Glutamatergic neuron (in vitro differentiated cells): ENCODE data around the gene CCDC85B. TPM values are rescaled to one million over a fixed set of nuclear protein-coding genes. Genes with fewer than 3 reads are reported as not detected.

Source experiments
- DNase-seq: peaks from one replicate; pipeline ENCODE4 v3.0.0; 2022
- H3K27ac Mint-ChIP-seq: one replicate; pipeline ENCODE4 v1.8.0; 2020; ENCODE audit warnings: mild to moderate bottlenecking, mixed read lengths, inconsistent platforms; ENCODE audit not compliant: unreplicated experiment
- H3K27me3 Mint-ChIP-seq: one replicate; pipeline ENCODE4 v1.8.0; 2020; ENCODE audit warnings: mild to moderate bottlenecking, moderate library complexity, mixed read lengths, inconsistent platforms; ENCODE audit not compliant: unreplicated experiment
- H3K36me3 Mint-ChIP-seq: one replicate; pipeline ENCODE4 v1.8.0; 2020; ENCODE audit warnings: mild to moderate bottlenecking, mixed read lengths, inconsistent platforms; ENCODE audit not compliant: unreplicated experiment
- H3K4me1 Mint-ChIP-seq: one replicate; pipeline ENCODE4 v1.8.0; 2020; ENCODE audit warnings: mild to moderate bottlenecking, low read depth, mixed read lengths, inconsistent platforms; ENCODE audit not compliant: unreplicated experiment
- H3K4me3 Mint-ChIP-seq: one replicate; pipeline ENCODE4 v1.8.0; 2020; ENCODE audit warnings: mild to moderate bottlenecking, mixed read lengths, inconsistent platforms; ENCODE audit not compliant: unreplicated experiment
- H3K9me3 Mint-ChIP-seq: one replicate; pipeline ENCODE4 v1.8.0; 2020; ENCODE audit warnings: mild to moderate bottlenecking, moderate library complexity, mixed read lengths, inconsistent platforms; ENCODE audit not compliant: unreplicated experiment
- CTCF ChIP-seq: fragments of 200-600 bp; sonication (generic); IDR thresholded peaks from one replicate; pipeline ENCODE4 v1.5.0; 2021; ENCODE audit not compliant: partially characterized antibody, unreplicated experiment
- total RNA-seq: library from RNA; stranded (reverse); fragmentation: NEBNext Ultra II Directional; extraction: Animal tissue kit (Norgen Biotek cat#: 25700); gene quantifications from one replicate; pipeline ENCODE4 v1.2.1, GENCODE V29; 2021; ENCODE audit not compliant: unreplicated experiment

The CCDC85B gene
- total RNA-seq, 1 donor from 2014 or later = 23.6 TPM

- Mint-ChIP-seq H3K27ac (no peak overlapping the region), H3K4me3 (no peak overlapping the region), H3K27me3 (peaks cover 21% of the 10 kb centered on the region), H3K9me3 (peaks cover 6% of the 10 kb centered on the region), H3K36me3 (no peaks in the 10 kb centered on the region), H3K4me1 (no peaks in the 10 kb centered on the region)
- no peak for TF ChIP-seq CTCF
- no peak for DNase-seq
Observed at GRCh38 chr11:65899356-65900124, 9.1 kb downstream of the CCDC85B start.

- H3K27ac Mint-ChIP-seq = no peak within 1 kb of the TSS
Observed at GRCh38 chr11:65900125-65900898, 9.8 kb downstream of the CCDC85B start, which contains the start of gene FOSL1. Gene FOSL1, minus strand, starts transcription at chr11:65900388. Its CDS starts 49 bp downstream, at chr11:65900339.

GRCh38 chr11:65900899-65901180, 10.4 kb downstream of the CCDC85B start:
- peaks cover 21% of the 10 kb centered on the region for H3K27me3 Mint-ChIP-seq
- no peaks in the 10 kb centered on the region for H3K36me3 Mint-ChIP-seq
- no peak overlapping the region for H3K27ac Mint-ChIP-seq
- no peaks in the 10 kb centered on the region for H3K4me1 Mint-ChIP-seq
- peak overlapping the region; percentile 52 for H3K4me3 Mint-ChIP-seq
- no peak for DNase-seq
- no peak for TF ChIP-seq CTCF
- peaks cover 4% of the 10 kb centered on the region for H3K9me3 Mint-ChIP-seq

More at GRCh38 chr11:65900125-65900898, 9.8 kb downstream of the CCDC85B start, which contains the start of gene FOSL1:
- no peaks in the 10 kb centered on the region for H3K36me3 Mint-ChIP-seq
- DNase-seq = no peak
- H3K4me1 Mint-ChIP-seq = no peaks in the 10 kb centered on the region
- H3K27me3 Mint-ChIP-seq = peaks cover 21% of the 10 kb centered on the region
- H3K4me3 Mint-ChIP-seq = peak within 1 kb of the TSS; percentile 52
- peaks cover 4% of the 10 kb centered on the region for H3K9me3 Mint-ChIP-seq
- no peak for TF ChIP-seq CTCF

GRCh38 chr11:65903068-65903481, 12.6 kb downstream of the CCDC85B start:
- peaks cover 18% of the 10 kb centered on the region for H3K27me3 Mint-ChIP-seq

More at GRCh38 chr11:65903068-65903481, 12.6 kb downstream of the CCDC85B start:
- no peak for TF ChIP-seq CTCF
- no peaks in the 10 kb centered on the region for H3K36me3 Mint-ChIP-seq
- no peak overlapping the region for H3K27ac Mint-ChIP-seq
- H3K4me1 Mint-ChIP-seq = no peaks in the 10 kb centered on the region
- peaks cover 2% of the 10 kb centered on the region for H3K9me3 Mint-ChIP-seq
- no peak for DNase-seq
- no peak overlapping the region for H3K4me3 Mint-ChIP-seq
